Transverse colon (tissue), 3 donors: Measurements from ENCODE around the gene PSMB3.

Experiments
- EP300 ChIP-seq: sonication (generic); formaldehyde crosslinking; IDR thresholded peaks from one replicate; pipeline ENCODE4 v1.6.1; 2017; ENCODE audit warnings: antibody characterized with exemption, low read depth
- POLR2A ChIP-seq: fragments of 450-650 bp; IDR thresholded peaks from one replicate; pipeline ENCODE4 v1.6.1; 2016; ENCODE audit warnings: antibody characterized with exemption, mild to moderate bottlenecking, moderate library complexity
- TF ChIP-seq, protein P1 (sequence below), 5 experiments: fragments of 200-600 bp in 3 of 5; fragments of 450-650 bp in 2 of 5; sonication (generic) in 3 of 5; IDR thresholded peaks; 1 replicate in 2 of 5; 2 replicates in 3 of 5; pipeline ENCODE4 v1.5.1; 2016 to 2017; ENCODE audit warnings: antibody characterized with exemption in 5 of 5, inconsistent platforms in 3 of 5, mild to moderate bottlenecking in 2 of 5, moderate library complexity in 1 of 5

DNA sequence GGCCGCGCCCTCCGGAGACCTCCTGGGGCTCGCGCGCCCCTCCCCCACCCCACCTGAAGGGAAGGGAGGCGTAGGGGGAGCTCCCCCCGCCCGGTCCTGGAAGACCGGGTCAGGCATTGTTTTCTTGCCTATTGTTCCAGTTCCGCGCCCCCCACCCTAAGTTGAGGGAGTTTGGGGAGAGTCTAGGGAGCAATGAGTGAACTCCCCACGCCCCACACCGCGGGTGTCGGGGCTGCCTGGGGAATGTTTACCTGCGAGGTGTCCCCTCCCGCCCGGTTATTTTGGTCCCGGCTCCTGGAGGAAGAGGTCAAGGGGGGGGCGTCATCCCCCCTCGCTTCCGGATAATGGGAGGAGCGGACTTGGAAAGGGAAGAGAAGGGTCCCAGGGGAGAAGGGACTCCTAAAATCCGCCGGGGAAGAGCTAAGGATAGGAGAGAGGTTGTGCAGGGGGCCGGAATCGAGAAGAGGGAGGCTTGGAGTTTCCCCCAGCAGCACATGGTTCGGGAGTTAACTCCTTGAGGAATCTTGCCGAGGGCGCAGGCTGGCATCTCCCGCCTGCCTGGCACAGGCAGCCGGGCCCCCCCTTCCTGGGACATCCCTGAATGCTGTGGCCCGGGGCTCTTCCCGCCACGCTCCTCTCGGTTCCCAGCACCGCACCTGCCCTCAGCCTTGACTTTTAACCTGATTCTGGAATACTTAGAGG lies 46.6 kb upstream of the PSMB3 start:
- TF ChIP-seq, protein P1, sequence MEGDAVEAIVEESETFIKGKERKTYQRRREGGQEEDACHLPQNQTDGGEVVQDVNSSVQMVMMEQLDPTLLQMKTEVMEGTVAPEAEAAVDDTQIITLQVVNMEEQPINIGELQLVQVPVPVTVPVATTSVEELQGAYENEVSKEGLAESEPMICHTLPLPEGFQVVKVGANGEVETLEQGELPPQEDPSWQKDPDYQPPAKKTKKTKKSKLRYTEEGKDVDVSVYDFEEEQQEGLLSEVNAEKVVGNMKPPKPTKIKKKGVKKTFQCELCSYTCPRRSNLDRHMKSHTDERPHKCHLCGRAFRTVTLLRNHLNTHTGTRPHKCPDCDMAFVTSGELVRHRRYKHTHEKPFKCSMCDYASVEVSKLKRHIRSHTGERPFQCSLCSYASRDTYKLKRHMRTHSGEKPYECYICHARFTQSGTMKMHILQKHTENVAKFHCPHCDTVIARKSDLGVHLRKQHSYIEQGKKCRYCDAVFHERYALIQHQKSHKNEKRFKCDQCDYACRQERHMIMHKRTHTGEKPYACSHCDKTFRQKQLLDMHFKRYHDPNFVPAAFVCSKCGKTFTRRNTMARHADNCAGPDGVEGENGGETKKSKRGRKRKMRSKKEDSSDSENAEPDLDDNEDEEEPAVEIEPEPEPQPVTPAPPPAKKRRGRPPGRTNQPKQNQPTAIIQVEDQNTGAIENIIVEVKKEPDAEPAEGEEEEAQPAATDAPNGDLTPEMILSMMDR (IDR thresholded peaks at IDR 0.05), result no peak
- no peak for TF ChIP-seq POLR2A
- TF ChIP-seq EP300, result no peak
